Liver (tissue), 9 donors: ENCODE measurements around the gene DSCAML1. TPM values are rescaled to one million over a fixed set of nuclear protein-coding genes. Genes with fewer than 3 reads are reported as not detected.

Experiments
- DNase-seq: peaks from one replicate; pipeline ENCODE4 v3.0.0-alpha.2; 2017; ENCODE audit warnings: low spot score
- H3K27ac ChIP-seq, 2 donors: one replicate each; pipeline ENCODE4 v1.7.0; 2013; ENCODE audit warnings: inconsistent platforms in 2 of 2, low read length in 2 of 2, control low read depth in 1 of 2, low read depth in 1 of 2, mild to moderate bottlenecking in 1 of 2
- H3K27me3 ChIP-seq, 4 donors: one replicate each; pipeline versions ENCODE4 v1.6.1 to v1.7.0; 2013; ENCODE audit warnings: low read length in 3 of 4, inconsistent platforms in 1 of 4, mild to moderate bottlenecking in 1 of 4, moderate library complexity in 1 of 4; ENCODE audit not compliant: control insufficient read depth in 4 of 4, insufficient read depth in 4 of 4
- H3K36me3 ChIP-seq, 4 donors: one replicate each; pipeline versions ENCODE4 v1.6.1 to v1.7.0; 2013; ENCODE audit warnings: low read length in 3 of 4, mild to moderate bottlenecking in 3 of 4, low read depth in 1 of 4, moderate library complexity in 1 of 4; ENCODE audit not compliant: control insufficient read depth in 4 of 4, insufficient read depth in 3 of 4
- H3K4me1 ChIP-seq, 4 donors: one replicate each; pipeline versions ENCODE4 v1.6.1 to v1.7.0; 2013; ENCODE audit warnings: low read length in 3 of 4, mild to moderate bottlenecking in 3 of 4, moderate library complexity in 1 of 4; ENCODE audit not compliant: control insufficient read depth in 4 of 4, insufficient read depth in 4 of 4
- H3K4me3 ChIP-seq, 3 donors: one replicate each; pipeline versions ENCODE4 v1.6.1 to v1.7.0; 2013; ENCODE audit warnings: low read length in 3 of 3, control low read depth in 1 of 3, low read depth in 1 of 3, mild to moderate bottlenecking in 1 of 3
- H3K9ac ChIP-seq, 2 donors: one replicate each; pipeline ENCODE4 v1.7.0; 2013; ENCODE audit warnings: low read length in 2 of 2, mild to moderate bottlenecking in 2 of 2, moderate library complexity in 2 of 2, control low read depth in 1 of 2, low read depth in 1 of 2
- H3K9me3 ChIP-seq, 4 donors: one replicate each; pipeline versions ENCODE4 v1.6.1 to v1.7.0; 2013; ENCODE audit warnings: low read length in 3 of 4; ENCODE audit not compliant: control insufficient read depth in 4 of 4
- ATF3 ChIP-seq: IDR thresholded peaks from 2 replicates; pipeline ENCODE4 v1.6.1; 2016; ENCODE audit warnings: antibody characterized with exemption
- CTCF ChIP-seq: fragments of 150-350 bp; IDR thresholded peaks from 2 replicates; pipeline ENCODE4 v1.5.1; 2017; ENCODE audit warnings: improper control_type of control experiment, low read depth, low read length; ENCODE audit not compliant: missing input control
- EGR1 ChIP-seq, 2 donors: IDR thresholded peaks; 2 replicates each; pipeline ENCODE4 v1.6.1; 2016 to 2018; ENCODE audit warnings: antibody characterized with exemption in 2 of 2, low read depth in 2 of 2
- FOXA1 ChIP-seq: IDR thresholded peaks from 2 replicates; pipeline ENCODE4 v1.6.1; 2016; ENCODE audit warnings: antibody characterized with exemption
- FOXA2 ChIP-seq: IDR thresholded peaks from 2 replicates; pipeline ENCODE4 v1.6.1; 2016; ENCODE audit warnings: antibody characterized with exemption
- GABPA ChIP-seq, 2 donors: IDR thresholded peaks in 1 of 2; conservative IDR thresholded peaks in 1 of 2; 2 replicates each; pipeline ENCODE4 v1.6.1; 2016; ENCODE audit warnings: antibody characterized with exemption in 2 of 2, mild to moderate bottlenecking in 1 of 2, moderate library complexity in 1 of 2
- HNF4A ChIP-seq, 2 donors: conservative IDR thresholded peaks; 2 replicates each; pipeline ENCODE4 v1.6.1; 2016; ENCODE audit warnings: antibody characterized with exemption in 2 of 2, mild to moderate bottlenecking in 2 of 2
- HNF4G ChIP-seq: IDR thresholded peaks from 2 replicates; pipeline ENCODE4 v1.6.1; 2016; ENCODE audit warnings: antibody characterized with exemption
- JUND ChIP-seq, 2 donors: IDR thresholded peaks; 2 replicates each; pipeline ENCODE4 v1.6.1; 2016; ENCODE audit warnings: antibody characterized with exemption in 2 of 2
- NR2F2 ChIP-seq: IDR thresholded peaks from 2 replicates; pipeline ENCODE4 v1.6.1; 2016; ENCODE audit warnings: antibody characterized with exemption
- RAD21 ChIP-seq, 2 donors: IDR thresholded peaks; 2 replicates each; pipeline ENCODE4 v1.6.1; 2016; ENCODE audit warnings: antibody characterized with exemption in 2 of 2, mild to moderate bottlenecking in 2 of 2
- RXRA ChIP-seq, 2 donors: IDR thresholded peaks; 2 replicates each; pipeline ENCODE4 v1.6.1; 2017 to 2018; ENCODE audit warnings: antibody characterized with exemption in 2 of 2, mild to moderate bottlenecking in 1 of 2
- SP1 ChIP-seq: IDR thresholded peaks from 2 replicates; pipeline ENCODE4 v1.6.1; 2018; ENCODE audit warnings: antibody characterized with exemption, mild to moderate bottlenecking
- TAF1 ChIP-seq: conservative IDR thresholded peaks from 2 replicates; pipeline ENCODE4 v1.6.1; 2016; ENCODE audit warnings: antibody characterized with exemption, mild to moderate bottlenecking
- YY1 ChIP-seq: IDR thresholded peaks from 2 replicates; pipeline ENCODE4 v1.6.1; 2016; ENCODE audit warnings: antibody characterized with exemption, mild to moderate bottlenecking
- ZBTB33 ChIP-seq: IDR thresholded peaks from 2 replicates; pipeline ENCODE4 v1.6.1; 2016; ENCODE audit warnings: antibody characterized with exemption
- WGBS: extraction: QIAGEN DNeasy Blood & Tissue Kit; methylation state at CpG from one replicate; pipeline ENCODE4 v1.1.7; 2013; 5-methylcytosine and 5-hydroxymethylcytosine counted together
- polyA plus RNA-seq, 2 donors: library from polyadenylated mRNA; stranded (reverse) in 1 of 2; unstranded in 1 of 2; fragments of 200-250 nt in 1 of 2; fragments of >200 nt in 1 of 2; fragmentation: Nextera tagmentation in 1 of 2; extraction: Ambion mirVana in 1 of 2; gene quantifications; one replicate each; pipeline versions ENCODE4 v1.2.1 to v1.2.3, GENCODE V29; 2013 to 2015
- total RNA-seq, 2 donors: library from RNA; depleted of rRNA; stranded (reverse); fragments of >200 nt; gene quantifications; one replicate each; pipeline ENCODE4 v1.2.3, GENCODE V29; 2014
- TF ChIP-seq, protein P1 (sequence below): IDR thresholded peaks from 2 replicates; pipeline ENCODE4 v1.6.1; 2016; ENCODE audit warnings: antibody characterized with exemption, mild to moderate bottlenecking
- TF ChIP-seq, protein P2 (sequence below): IDR thresholded peaks from 2 replicates; pipeline ENCODE4 v1.6.1; 2016; ENCODE audit warnings: antibody characterized with exemption
- donor health status: healthy.
- donor health status: healthy.
- donor health status: healthy.
- donor health status: healthy.
- donor health status: healthy.

The DSCAML1 gene
- total and polyA plus RNA-seq, 4 donors, result 0.07 to 0.42 (median 0.20) TPM

GRCh38 chr11:117428186-117428855 is 368.7 kb downstream of the DSCAML1 start:
- Histone ChIP-seq H3K9ac (no peak overlapping the region), H3K27ac (no peak overlapping the region), H3K36me3 (no peaks in the 10 kb centered on the region), H3K4me3 (no peak overlapping the region), H3K27me3 (no peaks in the 10 kb centered on the region), H3K4me1 (peaks cover 0 to 4% (median 0%) of the 10 kb centered on the region in 4 donors), H3K9me3 (no peaks in the 10 kb centered on the region)
- no peak for DNase-seq
- WGBS, result 87% methylated on average over 32 of the region's 32 CpGs
- no peak for TF ChIP-seq EGR1 (IDR thresholded peaks at IDR 0.05; ENCODE audit: low read depth in 2 of 2)
- TF ChIP-seq, protein P1, sequence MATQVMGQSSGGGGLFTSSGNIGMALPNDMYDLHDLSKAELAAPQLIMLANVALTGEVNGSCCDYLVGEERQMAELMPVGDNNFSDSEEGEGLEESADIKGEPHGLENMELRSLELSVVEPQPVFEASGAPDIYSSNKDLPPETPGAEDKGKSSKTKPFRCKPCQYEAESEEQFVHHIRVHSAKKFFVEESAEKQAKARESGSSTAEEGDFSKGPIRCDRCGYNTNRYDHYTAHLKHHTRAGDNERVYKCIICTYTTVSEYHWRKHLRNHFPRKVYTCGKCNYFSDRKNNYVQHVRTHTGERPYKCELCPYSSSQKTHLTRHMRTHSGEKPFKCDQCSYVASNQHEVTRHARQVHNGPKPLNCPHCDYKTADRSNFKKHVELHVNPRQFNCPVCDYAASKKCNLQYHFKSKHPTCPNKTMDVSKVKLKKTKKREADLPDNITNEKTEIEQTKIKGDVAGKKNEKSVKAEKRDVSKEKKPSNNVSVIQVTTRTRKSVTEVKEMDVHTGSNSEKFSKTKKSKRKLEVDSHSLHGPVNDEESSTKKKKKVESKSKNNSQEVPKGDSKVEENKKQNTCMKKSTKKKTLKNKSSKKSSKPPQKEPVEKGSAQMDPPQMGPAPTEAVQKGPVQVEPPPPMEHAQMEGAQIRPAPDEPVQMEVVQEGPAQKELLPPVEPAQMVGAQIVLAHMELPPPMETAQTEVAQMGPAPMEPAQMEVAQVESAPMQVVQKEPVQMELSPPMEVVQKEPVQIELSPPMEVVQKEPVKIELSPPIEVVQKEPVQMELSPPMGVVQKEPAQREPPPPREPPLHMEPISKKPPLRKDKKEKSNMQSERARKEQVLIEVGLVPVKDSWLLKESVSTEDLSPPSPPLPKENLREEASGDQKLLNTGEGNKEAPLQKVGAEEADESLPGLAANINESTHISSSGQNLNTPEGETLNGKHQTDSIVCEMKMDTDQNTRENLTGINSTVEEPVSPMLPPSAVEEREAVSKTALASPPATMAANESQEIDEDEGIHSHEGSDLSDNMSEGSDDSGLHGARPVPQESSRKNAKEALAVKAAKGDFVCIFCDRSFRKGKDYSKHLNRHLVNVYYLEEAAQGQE, result no peak
- TF ChIP-seq, protein P2, sequence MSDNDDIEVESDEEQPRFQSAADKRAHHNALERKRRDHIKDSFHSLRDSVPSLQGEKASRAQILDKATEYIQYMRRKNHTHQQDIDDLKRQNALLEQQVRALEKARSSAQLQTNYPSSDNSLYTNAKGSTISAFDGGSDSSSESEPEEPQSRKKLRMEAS, result no peak
- no peak for TF ChIP-seq FOXA1
- TF ChIP-seq JUND (IDR thresholded peaks at IDR 0.05), result no peak
- TF ChIP-seq RXRA (IDR thresholded peaks at IDR 0.05), result no peak
- no peak for TF ChIP-seq RAD21 (IDR thresholded peaks at IDR 0.05)
- TF ChIP-seq ZBTB33, result no peak
- no peak for TF ChIP-seq HNF4G
- TF ChIP-seq HNF4A (conservative IDR thresholded peaks at IDR 0.05), result no peak
- TF ChIP-seq GABPA (IDR thresholded peaks at IDR 0.05 in 1 of 2, conservative IDR thresholded peaks at IDR 0.05 in 1 of 2), result no peak
- no peak for TF ChIP-seq ATF3
- no peak for TF ChIP-seq YY1
- no peak for TF ChIP-seq NR2F2
- TF ChIP-seq CTCF, result no peak
- TF ChIP-seq SP1, result no peak
- TF ChIP-seq FOXA2, result no peak
- no peak for TF ChIP-seq TAF1
